Measurements from ENCODE around the gene CEP112. TPM values are rescaled to one million over a fixed set of nuclear protein-coding genes. Genes with fewer than 3 reads are reported as not detected.

The CEP112 gene
- total RNA-seq, 4 donors from 2014 or later = 1.1 to 12.9 (median 9.1) TPM

- peak overlapping the region in 1 of 4 donors; percentile 19 for H3K27ac ChIP-seq
- no peaks in the 10 kb centered on the region for H3K27me3 ChIP-seq
- in situ Hi-C loops (cut with MboI; ENCODE audit: low pct_ligation_motif_present in 1 of 4, low pct_unique_long_range_greater_than_20kb in 1 of 4, low sequenced_read_pairs in 3 of 4) = no loop called here
- WGBS, 2 donors (ENCODE audit: low coverage in 1 of 2) = 55 to 66% methylated on average over 6 of the region's 6 CpGs
- peaks cover 0 to 21% (median 9%) of the 10 kb centered on the region in 4 donors for H3K4me1 ChIP-seq
- intact Hi-C loops (cut with DNase I; ENCODE audit: low total_unique reads) = no loop called here
- no peak overlapping the region for H3K4me3 ChIP-seq
- H3K36me3 ChIP-seq = no peaks in the 10 kb centered on the region
- H3K9me3 ChIP-seq = no peaks in the 10 kb centered on the region
- no peak for DNase-seq
- TF ChIP-seq EP300 (IDR thresholded peaks at IDR 0.05; ENCODE audit: low read depth) = no peak
- TF ChIP-seq POLR2AphosphoS5 (IDR thresholded peaks at IDR 0.05) = no peak
- no peak for TF ChIP-seq POLR2A (IDR thresholded peaks at IDR 0.05)
- TF ChIP-seq CTCF (IDR thresholded peaks at IDR 0.05) = no peak
Measured at GRCh38 chr17:65696739-65697394, 495.1 kb downstream of the CEP112 start.

GRCh38 chr17:65694601-65695000 is 497.3 kb downstream of the CEP112 start:
- 88 to 97% methylated on average over 3 of the region's 3 CpGs for WGBS, 2 donors (ENCODE audit: low coverage in 1 of 2)
- Histone ChIP-seq H3K9me3 (no peaks in the 10 kb centered on the region), H3K4me3 (no peak overlapping the region), H3K27me3 (no peaks in the 10 kb centered on the region), H3K4me1 (peaks cover 0 to 21% (median 9%) of the 10 kb centered on the region in 4 donors), H3K27ac (no peak overlapping the region), H3K36me3 (no peaks in the 10 kb centered on the region)
- intact Hi-C loops (cut with DNase I; ENCODE audit: low total_unique reads) (loop anchor here (2.0 kb wide), 1 partner anchor 24 kb away; no protein-coding TSS in a partner anchor), in situ Hi-C loops (cut with MboI; ENCODE audit: low pct_ligation_motif_present in 1 of 4, low pct_unique_long_range_greater_than_20kb in 1 of 4, low sequenced_read_pairs in 3 of 4) (no loop called here)
- DNase-seq = no peak
- TF ChIP-seq CTCF (IDR thresholded peaks at IDR 0.05) (no peak), EP300 (IDR thresholded peaks at IDR 0.05; ENCODE audit: low read depth) (no peak), POLR2AphosphoS5 (IDR thresholded peaks at IDR 0.05) (no peak), POLR2A (IDR thresholded peaks at IDR 0.05) (no peak)

- TF ChIP-seq POLR2AphosphoS5 (IDR thresholded peaks at IDR 0.05) (no peak), EP300 (IDR thresholded peaks at IDR 0.05; ENCODE audit: low read depth) (no peak), POLR2A (IDR thresholded peaks at IDR 0.05) (no peak), CTCF (IDR thresholded peaks at IDR 0.05) (no peak)
- intact Hi-C loops (cut with DNase I; ENCODE audit: low total_unique reads) = no loop called here
- Histone ChIP-seq H3K4me3 (no peak overlapping the region), H3K4me1 (no peaks in the 10 kb centered on the region), H3K9me3 (no peaks in the 10 kb centered on the region), H3K36me3 (no peaks in the 10 kb centered on the region), H3K27me3 (no peaks in the 10 kb centered on the region), H3K27ac (no peak overlapping the region)
- in situ Hi-C loops (cut with MboI; ENCODE audit: low pct_ligation_motif_present in 1 of 4, low pct_unique_long_range_greater_than_20kb in 1 of 4, low sequenced_read_pairs in 3 of 4) = no loop called here
- DNase-seq = no peak
- WGBS, 2 donors (ENCODE audit: low coverage in 1 of 2) = 64 to 73% methylated on average over 4 to 6 of the region's 6 CpGs
Measured at GRCh38 chr17:65690626-65691310, 501.2 kb downstream of the CEP112 start.

- intact Hi-C loops (cut with DNase I; ENCODE audit: low total_unique reads) (no loop called here), in situ Hi-C loops (cut with MboI; ENCODE audit: low pct_ligation_motif_present in 1 of 4, low pct_unique_long_range_greater_than_20kb in 1 of 4, low sequenced_read_pairs in 3 of 4) (no loop called here)
- no peak overlapping the region for H3K4me3 ChIP-seq
- no peaks in the 10 kb centered on the region for H3K4me1 ChIP-seq
- no peak for TF ChIP-seq CTCF (IDR thresholded peaks at IDR 0.05)
- TF ChIP-seq POLR2AphosphoS5 (IDR thresholded peaks at IDR 0.05) = no peak
- no peak for TF ChIP-seq POLR2A (IDR thresholded peaks at IDR 0.05)
- TF ChIP-seq EP300 (IDR thresholded peaks at IDR 0.05; ENCODE audit: low read depth) = no peak
- H3K36me3 ChIP-seq = no peaks in the 10 kb centered on the region
- WGBS, 2 donors (ENCODE audit: low coverage in 1 of 2) = 92% methylated on average over 2 of the region's 2 CpGs; no CpG with 5 or more reads in 1 of the 2 donors
- H3K27me3 ChIP-seq = no peaks in the 10 kb centered on the region
- no peaks in the 10 kb centered on the region for H3K9me3 ChIP-seq
- no peak overlapping the region for H3K27ac ChIP-seq
- no peak for DNase-seq
Measured at GRCh38 chr17:65688307-65688706, 503.6 kb downstream of the CEP112 start.
